Measurements from ENCODE around the gene ST8SIA4. TPM values are rescaled to one million over a fixed set of nuclear protein-coding genes. Genes with fewer than 3 reads are reported as not detected.

ST8SIA4 gene
- total RNA-seq, 3 donors from 2014 or later = 2.6 to 4.6 (median 4.5) TPM

GRCh38 chr5:100800562-100800961 lies 102.5 kb downstream of the ST8SIA4 start:
- Histone ChIP-seq H3K27ac (no peak overlapping the region), H3K4me1 (no peaks in the 10 kb centered on the region), H3K4me3 (no peak overlapping the region), H3K27me3 (no peaks in the 10 kb centered on the region), H3K9me3 (no peaks in the 10 kb centered on the region), H3K36me3 (no peaks in the 10 kb centered on the region)
- intact Hi-C loops (cut with DNase I; ENCODE audit: low total_unique reads) = no loop called here
- no peak for DNase-seq (ENCODE audit: low spot score in 2 of 2)
- TF ChIP-seq CTCF (IDR thresholded peaks at IDR 0.05) = no peak
- no peak for TF ChIP-seq POLR2AphosphoS5 (IDR thresholded peaks at IDR 0.05)

DNA sequence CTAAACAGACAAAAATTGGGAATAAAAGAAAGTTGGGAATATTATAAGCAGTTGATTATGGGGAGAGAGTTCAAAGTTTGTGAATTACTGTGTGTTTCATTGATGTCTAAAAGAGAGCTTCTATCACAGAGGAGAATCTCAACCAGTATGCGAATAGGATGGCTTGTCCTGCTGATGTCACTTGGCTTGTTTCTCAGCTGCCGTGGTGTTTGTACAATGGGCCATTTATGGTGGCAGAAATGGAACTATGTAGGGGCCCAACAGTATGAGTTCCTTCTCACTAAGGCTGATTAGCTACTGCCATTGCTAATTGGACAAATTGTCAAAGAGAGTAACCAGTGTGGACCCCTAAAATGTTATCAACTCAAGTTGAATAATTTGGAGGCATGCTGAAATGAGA lies 103.9 kb downstream of the ST8SIA4 start:
- H3K36me3 ChIP-seq = no peaks in the 10 kb centered on the region
- no peak for DNase-seq (ENCODE audit: low spot score in 2 of 2)
- H3K4me1 ChIP-seq = no peaks in the 10 kb centered on the region
- intact Hi-C loops (cut with DNase I; ENCODE audit: low total_unique reads) = loop anchor here (10.0 kb wide), 1 partner anchor 1406 kb away; no protein-coding TSS in a partner anchor
- H3K27ac ChIP-seq = no peak overlapping the region
- TF ChIP-seq POLR2AphosphoS5 (IDR thresholded peaks at IDR 0.05) = no peak
- TF ChIP-seq CTCF (IDR thresholded peaks at IDR 0.05) = no peak
- TF ChIP-seq POLR2A (IDR thresholded peaks at IDR 0.05) = no peak
- H3K9me3 ChIP-seq = peaks cover 2 to 6% of the 10 kb centered on the region in 2 donors
- H3K4me3 ChIP-seq = no peak overlapping the region
- H3K27me3 ChIP-seq = no peaks in the 10 kb centered on the region

GRCh38 chr5:100797861-100798260 lies 105.2 kb downstream of the ST8SIA4 start:
- Histone ChIP-seq H3K9me3 (peaks cover 6 to 10% of the 10 kb centered on the region in 2 donors), H3K4me3 (no peak overlapping the region), H3K36me3 (no peaks in the 10 kb centered on the region), H3K4me1 (no peaks in the 10 kb centered on the region), H3K27me3 (no peaks in the 10 kb centered on the region), H3K27ac (no peak overlapping the region)
- intact Hi-C loops (cut with DNase I; ENCODE audit: low total_unique reads) = loop anchor here (10.0 kb wide), 1 partner anchor 1407 kb away; no protein-coding TSS in a partner anchor
- TF ChIP-seq POLR2A (IDR thresholded peaks at IDR 0.05) = no peak
- TF ChIP-seq CTCF (IDR thresholded peaks at IDR 0.05) = no peak
- TF ChIP-seq POLR2AphosphoS5 (IDR thresholded peaks at IDR 0.05) = no peak
- DNase-seq (ENCODE audit: low spot score in 2 of 2) = no peak

DNA sequence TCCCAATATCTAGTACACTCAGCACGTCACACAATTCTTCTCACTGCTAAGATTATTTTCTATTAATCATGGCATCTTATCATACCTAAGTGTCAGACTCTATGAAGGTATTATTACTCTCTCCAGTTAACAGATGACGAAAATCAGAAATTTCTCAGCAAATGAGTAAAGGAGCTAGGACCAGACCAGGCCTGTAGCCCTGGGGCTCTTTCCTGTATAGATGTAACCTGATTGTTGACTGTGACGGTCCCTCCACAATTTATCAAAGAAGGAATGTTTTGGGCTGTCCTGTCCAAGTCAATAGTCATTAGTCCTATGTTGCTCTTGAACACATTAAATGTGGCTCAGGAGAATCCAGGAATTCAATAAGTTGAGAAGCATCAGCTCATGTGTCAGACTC lies 106.2 kb downstream of the ST8SIA4 start:
- no peak overlapping the region for H3K4me3 ChIP-seq
- no peaks in the 10 kb centered on the region for H3K36me3 ChIP-seq
- no peak for TF ChIP-seq POLR2AphosphoS5 (IDR thresholded peaks at IDR 0.05)
- no peak for TF ChIP-seq CTCF (IDR thresholded peaks at IDR 0.05)
- no peak for TF ChIP-seq POLR2A (IDR thresholded peaks at IDR 0.05)
- no peak overlapping the region for H3K27ac ChIP-seq
- no peaks in the 10 kb centered on the region for H3K27me3 ChIP-seq
- no peak for DNase-seq (ENCODE audit: low spot score in 2 of 2)
- no peaks in the 10 kb centered on the region for H3K4me1 ChIP-seq
- intact Hi-C loops (cut with DNase I; ENCODE audit: low total_unique reads) = loop anchor here (10.0 kb wide), 1 partner anchor 1408 kb away; no protein-coding TSS in a partner anchor
- peaks cover 6 to 10% of the 10 kb centered on the region in 2 donors for H3K9me3 ChIP-seq

- TF ChIP-seq CTCF (IDR thresholded peaks at IDR 0.05) = no peak
- TF ChIP-seq POLR2AphosphoS5 (IDR thresholded peaks at IDR 0.05) = no peak
- no peak for TF ChIP-seq POLR2A (IDR thresholded peaks at IDR 0.05)
- H3K36me3 ChIP-seq = no peaks in the 10 kb centered on the region
- no peak for DNase-seq (ENCODE audit: low spot score in 2 of 2)
- H3K4me3 ChIP-seq = no peak overlapping the region
- intact Hi-C loops (cut with DNase I; ENCODE audit: low total_unique reads) = loop anchor here (5.0 to 10.0 kb wide), 2 partner anchors 92 to 1410 kb away; no protein-coding TSS in a partner anchor
- H3K27ac ChIP-seq = no peak overlapping the region
- H3K4me1 ChIP-seq = no peaks in the 10 kb centered on the region
- no peaks in the 10 kb centered on the region for H3K27me3 ChIP-seq
- peaks cover 6 to 10% of the 10 kb centered on the region in 2 donors for H3K9me3 ChIP-seq
These were observed 108.2 kb downstream of the ST8SIA4 start for GRCh38 chr5:100794844-100795243.
